T-helper 1 cell treated with Interleukin-12 subunit alpha and Interleukin-12 subunit beta and Interleukin-4 antibody, amounts not matched to agents 30 μg/mL and 1 μg/mL, for 36 hours (primary cell): Measurements from ENCODE around the gene ZNF236.
"Not testable (repeated sequence)": the region's sequence is repeated elsewhere in the genome, so short reads cannot be mapped to it uniquely, and the experiment has no call there.

Experiments
- H3K27ac Mint-ChIP-seq: one replicate; pipeline ENCODE4 v1.8.0; 2021; ENCODE audit warnings: mild to moderate bottlenecking, mixed read lengths
- H3K27me3 Mint-ChIP-seq: one replicate; pipeline ENCODE4 v1.8.0; 2021; ENCODE audit warnings: low read depth, mixed read lengths
- H3K36me3 Mint-ChIP-seq: one replicate; pipeline ENCODE4 v1.8.0; 2021; ENCODE audit warnings: low read depth, mixed read lengths
- H3K4me1 Mint-ChIP-seq: one replicate; pipeline ENCODE4 v1.8.0; 2021; ENCODE audit warnings: low read depth, mixed read lengths
- H3K4me3 Mint-ChIP-seq: one replicate; pipeline ENCODE4 v1.8.0; 2021; ENCODE audit warnings: mild to moderate bottlenecking, moderate library complexity, mixed read lengths
- H3K9me3 Mint-ChIP-seq: one replicate; pipeline ENCODE4 v1.8.0; 2021; ENCODE audit warnings: mixed read lengths

Gene ZNF236

DNA sequence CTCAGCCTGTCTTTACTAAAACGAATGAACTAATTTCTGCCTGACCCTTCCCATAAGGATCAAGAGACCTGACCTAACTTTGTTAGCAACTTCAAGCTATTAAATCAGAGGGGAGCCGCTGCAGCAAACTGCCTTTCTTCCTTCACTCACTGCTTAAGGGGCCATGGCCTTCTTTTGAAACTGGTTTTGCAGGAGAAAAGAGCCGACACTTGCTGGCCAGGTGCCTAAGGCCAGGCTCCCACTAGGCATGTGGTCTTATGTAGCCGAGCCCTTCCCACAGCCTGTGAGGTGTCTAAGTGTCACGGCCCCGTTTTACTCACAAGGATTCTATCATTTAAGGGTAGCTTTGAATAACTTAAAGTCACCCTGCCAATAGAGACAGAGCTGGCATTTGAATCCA, 130.8 kb downstream of the ZNF236 start:
- H3K27ac Mint-ChIP-seq, result no peak overlapping the region
- peaks cover 26% of the 10 kb centered on the region for H3K4me1 Mint-ChIP-seq
- H3K36me3 Mint-ChIP-seq, result peaks cover 36% of the 10 kb centered on the region
- no peaks in the 10 kb centered on the region for H3K9me3 Mint-ChIP-seq
- H3K4me3 Mint-ChIP-seq, result no peak overlapping the region
- H3K27me3 Mint-ChIP-seq, result no peaks in the 10 kb centered on the region

DNA sequence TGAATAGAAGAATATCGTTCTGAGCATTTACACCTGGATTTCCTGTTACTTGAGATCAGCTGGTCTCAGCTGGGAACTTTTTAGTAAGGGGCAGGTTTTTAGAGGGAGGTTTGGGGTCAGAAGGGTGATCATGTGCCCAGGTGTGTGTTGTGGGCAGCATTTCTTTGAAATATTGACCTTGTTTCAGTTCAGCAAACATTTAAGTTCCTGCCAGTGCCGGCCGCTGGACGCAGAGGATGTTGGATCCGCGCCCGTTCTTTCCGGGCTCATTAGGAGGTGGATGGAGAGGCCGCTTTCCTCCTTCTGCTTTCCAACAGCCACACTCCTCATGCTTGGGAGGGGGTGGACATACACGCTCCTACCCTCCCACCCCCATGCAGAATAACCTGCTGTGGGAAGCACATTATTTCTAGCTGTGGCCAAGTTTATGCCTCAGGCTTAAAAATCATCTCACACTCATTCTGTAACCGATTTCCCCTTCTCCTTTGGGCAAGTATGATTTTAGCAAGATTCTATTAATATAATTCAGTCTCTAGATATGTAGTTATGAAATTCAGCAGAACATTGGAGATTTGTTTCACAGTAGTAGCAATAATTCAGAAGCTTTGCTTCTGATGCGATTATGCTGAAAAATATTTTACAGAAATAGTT, 131.4 kb downstream of the ZNF236 start:
- Mint-ChIP-seq H3K27me3 (no peaks in the 10 kb centered on the region), H3K27ac (no peak overlapping the region), H3K4me3 (no peak overlapping the region), H3K36me3 (peaks cover 30% of the 10 kb centered on the region), H3K9me3 (no peaks in the 10 kb centered on the region), H3K4me1 (peaks cover 21% of the 10 kb centered on the region)

DNA sequence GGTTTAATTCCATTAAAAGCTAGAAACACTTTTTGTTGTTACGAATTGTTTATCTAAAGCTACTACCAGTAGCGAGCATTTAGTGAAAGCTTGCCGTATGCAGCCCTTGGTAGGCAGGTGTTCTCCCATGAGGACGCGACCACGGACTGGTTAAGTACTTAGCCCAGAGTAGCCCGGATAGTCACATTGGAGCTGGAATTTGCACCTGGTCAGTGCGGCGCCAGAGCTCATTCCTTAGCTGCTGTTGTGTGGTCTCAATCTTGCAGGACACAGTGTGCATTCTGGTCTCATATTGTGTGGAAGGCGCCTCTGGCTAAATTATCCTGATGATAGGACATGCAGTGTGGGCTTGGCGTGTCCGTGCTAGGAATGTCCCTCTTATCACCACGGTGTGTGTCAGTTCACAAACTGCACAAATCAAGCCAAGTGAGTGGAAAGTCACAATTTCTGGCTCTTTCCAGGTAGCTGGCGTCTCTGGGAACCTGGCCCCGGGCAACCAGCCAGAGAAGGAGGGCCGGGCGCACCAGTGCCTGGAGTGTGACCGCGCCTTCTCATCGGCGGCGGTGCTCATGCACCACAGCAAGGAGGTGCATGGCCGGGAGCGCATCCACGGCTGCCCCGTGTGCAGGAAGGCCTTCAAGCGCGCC, 133.3 kb downstream of the ZNF236 start:
- Mint-ChIP-seq H3K4me1 (peaks cover 15% of the 10 kb centered on the region), H3K9me3 (no peaks in the 10 kb centered on the region), H3K27ac (no peak overlapping the region), H3K36me3 (peaks cover 24% of the 10 kb centered on the region), H3K4me3 (no peak overlapping the region), H3K27me3 (no peaks in the 10 kb centered on the region)

DNA sequence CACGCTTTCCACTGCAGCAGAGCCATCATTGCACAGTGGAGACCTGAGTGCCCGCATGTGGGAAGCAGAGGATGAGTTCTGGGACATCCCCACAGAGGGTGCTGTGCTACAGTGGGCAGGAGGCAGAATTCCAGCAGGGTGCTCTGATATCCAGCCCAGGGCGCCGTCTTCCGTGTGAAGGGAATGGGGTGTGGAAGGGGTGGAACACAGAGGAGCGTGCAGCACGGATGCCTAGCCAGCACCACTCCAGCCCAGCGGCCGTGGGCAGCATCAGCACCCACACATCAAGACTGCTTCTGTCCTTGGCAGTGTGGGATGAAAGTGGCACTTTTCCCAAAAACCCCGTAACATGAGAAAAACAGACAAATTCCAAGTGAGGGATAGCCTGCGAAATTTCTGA, 134.3 kb downstream of the ZNF236 start:
- H3K9me3 Mint-ChIP-seq, result no peaks in the 10 kb centered on the region
- H3K4me3 Mint-ChIP-seq, result no peak overlapping the region
- peak overlapping the region; percentile 49 for H3K27ac Mint-ChIP-seq
- peaks cover 10% of the 10 kb centered on the region for H3K4me1 Mint-ChIP-seq
- H3K27me3 Mint-ChIP-seq, result no peaks in the 10 kb centered on the region
- H3K36me3 Mint-ChIP-seq, result peaks cover 23% of the 10 kb centered on the region

DNA sequence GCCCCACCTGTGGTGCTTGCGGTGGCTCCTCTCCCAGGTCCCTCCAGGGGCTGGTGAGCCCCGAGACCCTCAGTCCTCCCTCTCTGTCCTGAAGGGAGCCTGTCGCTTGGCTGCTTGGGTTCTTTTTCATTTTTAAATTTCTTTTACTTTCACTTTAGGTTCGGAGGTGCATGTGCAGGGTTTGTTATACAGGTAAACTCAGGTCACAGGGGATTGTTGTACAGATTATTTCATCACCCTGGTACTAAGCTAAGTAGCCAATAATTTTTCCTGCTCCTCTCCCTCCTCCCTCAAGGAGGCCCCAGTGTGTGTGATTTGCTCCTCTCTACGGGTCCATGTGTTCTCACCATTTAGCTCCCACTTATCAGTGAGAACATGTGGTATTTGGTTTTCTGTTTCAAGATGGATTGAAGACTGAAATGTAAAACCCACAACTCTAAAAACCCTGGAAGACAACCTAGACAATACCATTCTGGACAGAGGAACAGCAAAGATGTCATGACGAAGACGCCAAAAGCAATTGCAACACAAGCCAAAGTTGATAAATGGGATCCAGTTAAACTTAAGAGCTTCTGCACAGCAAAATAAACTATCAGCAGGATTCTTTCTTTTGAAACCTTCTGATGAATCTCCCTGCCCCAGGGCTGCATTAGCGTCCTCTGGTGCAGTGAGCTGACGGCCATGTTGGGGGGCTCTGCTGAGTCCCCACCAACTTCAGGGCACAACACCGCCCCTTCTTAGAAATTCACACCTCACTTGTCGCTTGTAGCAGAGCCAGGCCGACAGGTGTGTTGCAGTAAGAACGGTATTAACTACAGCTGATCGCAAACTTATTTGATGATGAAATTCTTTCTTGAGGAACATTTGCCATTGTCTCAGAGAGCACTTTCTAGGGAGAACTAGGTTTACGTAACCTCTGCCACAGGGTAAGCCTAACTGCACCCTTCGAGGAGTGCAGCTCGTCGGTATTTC, 135.3 kb downstream of the ZNF236 start:
- peak overlapping the region; percentile 52 for H3K27ac Mint-ChIP-seq
- H3K36me3 Mint-ChIP-seq, result peaks cover 29% of the 10 kb centered on the region

DNA sequence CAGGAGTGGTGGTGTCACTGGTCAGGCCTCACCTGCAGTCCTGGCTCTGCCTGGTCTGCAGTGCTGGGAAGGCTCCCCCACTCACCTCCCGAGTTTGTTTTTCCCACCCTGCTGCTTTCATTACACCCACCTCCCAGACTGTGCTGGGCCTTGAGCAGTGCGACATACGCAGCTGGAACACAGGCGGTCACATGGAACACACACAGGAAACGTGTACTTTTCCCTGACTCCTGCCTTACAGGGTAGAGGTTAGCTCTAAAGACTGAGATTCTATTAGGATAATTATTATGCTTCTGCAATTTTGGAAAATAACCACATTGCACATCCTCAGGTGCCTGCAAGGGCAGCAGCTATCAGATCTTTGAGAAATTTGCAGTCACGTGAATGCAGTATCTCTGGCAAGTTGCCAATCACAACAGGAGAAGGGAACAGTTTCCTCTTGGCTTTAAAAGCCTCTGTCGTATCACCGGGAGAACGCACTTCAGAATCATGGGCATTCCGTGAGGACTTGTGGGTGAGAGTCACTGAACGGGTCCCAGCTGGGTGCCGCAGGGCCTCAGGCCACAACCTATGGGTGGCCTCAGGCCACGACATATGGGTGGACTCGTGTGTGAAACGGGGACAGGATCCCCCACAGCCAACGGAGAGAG, 136.5 kb downstream of the ZNF236 start:
- H3K36me3 Mint-ChIP-seq, result peaks cover 34% of the 10 kb centered on the region
- no peak overlapping the region for H3K4me3 Mint-ChIP-seq
- peaks cover 23% of the 10 kb centered on the region for H3K4me1 Mint-ChIP-seq
- H3K27me3 Mint-ChIP-seq, result no peaks in the 10 kb centered on the region
- no peak overlapping the region for H3K27ac Mint-ChIP-seq
- H3K9me3 Mint-ChIP-seq, result no peaks in the 10 kb centered on the region

More for the DNA sequence above, 135.3 kb downstream of the ZNF236 start:
- Mint-ChIP-seq H3K27me3 (no peaks in the 10 kb centered on the region), H3K4me3 (no peak overlapping the region), H3K9me3 (no peaks in the 10 kb centered on the region), H3K4me1 (peaks cover 11% of the 10 kb centered on the region)

DNA sequence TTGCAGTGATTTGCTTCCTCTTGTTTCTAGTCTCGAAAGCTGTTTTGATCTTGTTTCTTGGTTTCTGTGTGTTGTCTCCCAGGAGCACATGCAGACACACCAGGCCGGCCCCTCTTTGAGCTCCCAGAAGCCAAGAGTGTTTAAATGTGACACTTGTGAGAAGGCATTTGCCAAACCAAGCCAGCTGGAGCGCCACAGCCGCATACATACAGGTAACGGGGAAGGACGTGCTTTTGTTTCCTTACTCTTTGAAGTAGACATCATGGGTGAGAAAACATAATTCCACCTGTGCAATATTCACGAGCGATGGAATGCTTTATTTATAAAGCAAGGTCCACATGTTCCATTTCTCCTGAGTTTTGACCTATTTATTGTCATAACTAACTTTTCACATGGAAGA, 137.2 kb downstream of the ZNF236 start:
- no peak overlapping the region for H3K4me3 Mint-ChIP-seq
- no peaks in the 10 kb centered on the region for H3K27me3 Mint-ChIP-seq
- peaks cover 36% of the 10 kb centered on the region for H3K36me3 Mint-ChIP-seq
- H3K9me3 Mint-ChIP-seq, result no peaks in the 10 kb centered on the region
- H3K4me1 Mint-ChIP-seq, result peaks cover 28% of the 10 kb centered on the region
- no peak overlapping the region for H3K27ac Mint-ChIP-seq

DNA sequence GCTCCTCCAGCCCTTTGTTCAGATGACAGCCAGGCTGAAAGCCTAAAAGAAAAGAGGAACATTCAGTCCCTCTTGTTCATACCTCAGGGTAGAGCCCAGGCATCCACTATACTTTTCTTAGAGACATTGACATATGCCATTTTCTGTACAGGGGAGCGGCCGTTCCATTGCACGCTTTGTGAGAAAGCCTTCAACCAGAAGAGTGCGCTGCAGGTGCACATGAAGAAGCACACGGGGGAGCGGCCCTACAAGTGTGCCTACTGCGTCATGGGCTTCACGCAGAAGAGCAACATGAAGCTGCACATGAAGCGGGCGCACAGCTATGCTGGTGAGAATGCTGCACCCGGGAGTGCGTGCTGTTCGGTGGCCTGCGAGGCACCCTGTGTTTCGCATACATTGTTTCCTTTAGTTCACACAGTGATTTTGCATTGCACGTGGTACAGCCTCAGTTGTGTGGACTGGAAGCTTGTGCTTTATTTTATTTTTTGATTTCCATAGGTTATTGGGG, 138.2 kb downstream of the ZNF236 start:
- peaks cover 43% of the 10 kb centered on the region for H3K36me3 Mint-ChIP-seq
- H3K4me1 Mint-ChIP-seq, result peaks cover 37% of the 10 kb centered on the region
- no peaks in the 10 kb centered on the region for H3K9me3 Mint-ChIP-seq
- no peak overlapping the region for H3K27ac Mint-ChIP-seq
- no peaks in the 10 kb centered on the region for H3K27me3 Mint-ChIP-seq
- no peak overlapping the region for H3K4me3 Mint-ChIP-seq

DNA sequence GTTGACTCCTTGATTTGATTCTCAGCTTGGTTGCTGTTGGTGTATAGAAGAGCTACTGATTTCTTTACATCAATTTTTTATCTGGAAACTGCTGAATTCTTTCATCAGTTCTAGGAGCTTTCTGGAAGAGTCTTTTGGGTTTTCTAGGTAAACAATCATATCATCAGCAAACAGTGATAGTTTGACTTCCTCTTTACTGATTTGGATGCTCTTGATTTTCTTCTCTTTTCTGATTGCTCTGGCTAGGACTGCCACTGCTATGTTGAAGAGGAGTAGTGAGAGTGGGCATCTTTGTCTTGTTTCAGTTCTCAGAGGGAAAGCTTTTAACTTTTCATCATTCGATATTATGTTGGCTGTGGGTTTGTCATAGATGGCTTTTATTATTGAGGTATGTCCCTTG, 140.5 kb downstream of the ZNF236 start:
- H3K4me3 Mint-ChIP-seq, result peak overlapping the region; percentile 9
- no peaks in the 10 kb centered on the region for H3K27me3 Mint-ChIP-seq
- peaks cover 29% of the 10 kb centered on the region for H3K4me1 Mint-ChIP-seq
- no peaks in the 10 kb centered on the region for H3K9me3 Mint-ChIP-seq
- H3K36me3 Mint-ChIP-seq, result peaks cover 39% of the 10 kb centered on the region
- peak overlapping the region; percentile 41 for H3K27ac Mint-ChIP-seq

DNA sequence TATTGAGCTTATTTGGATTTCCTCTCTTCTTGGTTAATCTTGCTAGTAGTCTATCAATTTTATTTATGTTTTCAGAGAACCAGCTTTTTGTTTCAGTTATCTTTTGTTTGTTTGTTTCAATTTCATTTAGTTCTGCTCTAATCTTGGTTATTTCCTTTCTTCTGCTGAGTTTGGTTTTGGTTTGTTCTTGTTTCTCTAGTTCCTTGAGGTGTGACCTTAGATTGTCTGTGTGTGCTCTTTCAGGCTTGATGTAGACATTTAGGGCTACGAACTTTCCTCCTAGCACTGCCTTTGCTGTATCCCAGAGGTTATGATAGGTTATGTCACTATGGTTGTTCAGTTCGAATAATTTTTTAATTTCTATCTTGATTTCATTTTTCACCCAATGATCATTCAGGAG, 141.6 kb downstream of the ZNF236 start:
- Mint-ChIP-seq H3K9me3 (no peaks in the 10 kb centered on the region), H3K27me3 (no peaks in the 10 kb centered on the region), H3K27ac (peak overlapping the region; percentile 87), H3K4me1 (peaks cover 29% of the 10 kb centered on the region), H3K36me3 (peaks cover 42% of the 10 kb centered on the region), H3K4me3 (peak overlapping the region; percentile 62)

DNA sequence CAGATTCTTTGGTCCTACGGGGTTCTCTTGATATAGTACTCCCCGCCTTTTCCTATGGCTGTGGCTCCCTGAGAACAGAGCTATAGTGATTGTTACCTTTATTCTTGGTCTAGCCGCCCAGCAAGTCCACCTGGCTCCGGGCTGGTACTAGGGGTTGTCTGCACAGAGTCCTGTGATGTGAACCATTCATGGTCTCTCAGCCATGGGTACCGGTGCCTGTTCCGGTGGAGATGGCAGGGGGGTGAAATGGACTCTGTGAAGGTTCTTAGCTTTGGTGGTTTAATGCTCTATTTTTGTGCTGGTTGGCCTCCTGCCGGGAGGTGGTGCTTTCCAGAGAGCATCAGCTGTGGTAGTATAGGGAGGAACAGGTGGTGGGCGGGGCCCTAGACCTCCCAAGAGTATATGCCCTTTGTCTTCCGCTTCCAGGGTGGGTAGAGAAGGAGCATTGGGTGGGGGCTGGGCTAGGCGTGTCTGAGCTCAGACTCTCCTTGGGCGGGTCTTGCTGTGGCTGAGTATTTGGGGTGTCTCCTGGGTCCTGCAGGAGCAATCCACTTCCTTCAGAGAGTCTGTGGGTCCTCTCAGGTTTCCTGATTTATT, 143.3 kb downstream of the ZNF236 start:
- not testable (repeated sequence) for H3K9me3 Mint-ChIP-seq, H3K27me3 Mint-ChIP-seq, H3K4me3 Mint-ChIP-seq, H3K27ac Mint-ChIP-seq
- Mint-ChIP-seq H3K4me1 (peaks cover 29% of the 10 kb centered on the region), H3K36me3 (peaks cover 37% of the 10 kb centered on the region)

DNA sequence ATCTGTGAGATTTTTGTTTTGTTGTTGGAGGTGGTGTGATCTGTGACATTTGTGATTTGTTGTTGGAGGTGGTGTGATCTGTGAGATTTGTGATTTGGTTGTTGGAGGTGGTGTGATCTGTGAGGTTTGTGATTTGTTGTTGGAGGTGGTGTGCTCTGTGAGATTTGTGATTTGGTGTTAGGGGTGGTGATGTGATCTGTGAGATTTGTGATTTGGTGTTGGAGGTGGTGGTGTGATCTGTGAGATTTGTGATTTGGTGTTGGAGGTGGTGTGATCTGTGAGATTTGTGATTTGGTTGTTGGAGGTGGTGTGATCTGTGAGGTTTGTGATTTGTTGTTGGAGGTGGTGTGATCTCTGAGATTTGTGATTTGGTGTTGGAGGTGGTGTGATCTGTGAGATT, 144.9 kb downstream of the ZNF236 start:
- H3K27me3 Mint-ChIP-seq, H3K27ac Mint-ChIP-seq, H3K4me3 Mint-ChIP-seq, H3K9me3 Mint-ChIP-seq: not testable (repeated sequence)
- Mint-ChIP-seq H3K4me1 (peaks cover 29% of the 10 kb centered on the region), H3K36me3 (peaks cover 27% of the 10 kb centered on the region)

DNA sequence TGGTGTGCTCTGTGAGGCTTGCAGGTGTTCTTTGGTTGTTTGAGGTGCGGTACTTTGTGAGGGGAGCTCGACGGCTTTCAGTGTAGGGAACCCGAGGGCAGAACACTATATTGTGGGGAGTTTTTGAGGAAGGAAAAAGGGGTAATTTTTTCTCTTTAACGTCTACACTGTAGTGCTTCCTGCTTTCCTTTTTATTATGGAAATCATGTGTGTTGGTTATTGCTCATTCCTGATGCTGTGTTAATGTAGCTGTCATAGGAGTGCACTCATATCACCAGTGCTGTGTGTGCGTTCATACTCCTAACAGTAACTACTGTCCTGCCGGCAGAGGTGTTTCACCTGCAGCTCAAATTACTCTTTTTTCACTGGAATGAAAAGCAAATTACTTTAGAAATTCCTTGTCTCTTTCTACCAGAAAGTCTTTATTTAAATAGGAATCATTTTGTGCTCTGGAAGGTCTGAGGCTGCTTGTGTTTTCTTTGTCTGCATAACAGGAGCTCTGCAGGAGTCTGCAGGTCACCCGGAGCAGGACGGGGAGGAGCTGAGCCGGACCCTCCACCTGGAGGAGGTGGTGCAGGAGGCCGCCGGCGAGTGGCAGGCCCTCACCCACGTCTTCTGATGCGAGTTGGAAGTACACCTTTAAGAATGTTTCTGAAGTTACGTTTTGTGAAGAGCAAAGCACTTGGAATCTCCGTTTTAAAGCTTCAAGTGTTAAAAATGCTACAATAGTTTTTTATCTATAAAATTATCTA, 145.5 kb downstream of the ZNF236 start:
- no peak overlapping the region for H3K27ac Mint-ChIP-seq
- H3K9me3 Mint-ChIP-seq, result no peaks in the 10 kb centered on the region
- peaks cover 24% of the 10 kb centered on the region for H3K4me1 Mint-ChIP-seq
- no peaks in the 10 kb centered on the region for H3K27me3 Mint-ChIP-seq
- peaks cover 23% of the 10 kb centered on the region for H3K36me3 Mint-ChIP-seq
- no peak overlapping the region for H3K4me3 Mint-ChIP-seq
